DMS53 treated with DMSO at 0.1 percent for 48 hours (cell line): ENCODE results near the gene CDK15.
"Not testable (repeated sequence)": the region's sequence is repeated elsewhere in the genome, so short reads cannot be mapped to it uniquely, and the experiment has no call there.

ENCODE experiments used
- DNase-seq: peaks from one replicate; lab custom pipeline; 2025; ENCODE audit not compliant: unreplicated experiment; lab: John Stamatoyannopoulos, UW

CDK15 gene

GRCh38 chr2:201806442-201807170 lies at the start of gene CDK15:
TSS of gene CDK15 (plus strand) at chr2:201806537. CDS start at chr2:201806665, 128 bp downstream.
- no peak for DNase-seq

- DNase-seq: peak; percentile 10
Observed at GRCh38 chr2:201758234-201758633, 48.1 kb upstream of the CDK15 start.

- DNase-seq: no peak
Observed at GRCh38 chr2:201758873-201759272, 47.5 kb upstream of the CDK15 start.

GRCh38 chr2:201759567-201759966 lies 46.8 kb upstream of the CDK15 start:
- no peak for DNase-seq

GRCh38 chr2:201761101-201761500 lies 45.2 kb upstream of the CDK15 start:
- no peak for DNase-seq

- DNase-seq: not testable (repeated sequence)
Observed at GRCh38 chr2:201764469-201764868, 41.9 kb upstream of the CDK15 start.

- DNase-seq: no peak
Observed at GRCh38 chr2:201765799-201766198, 40.5 kb upstream of the CDK15 start.

GRCh38 chr2:201768918-201769317 lies 37.4 kb upstream of the CDK15 start:
- DNase-seq: no peak

GRCh38 chr2:201769666-201770373 lies 36.5 kb upstream of the CDK15 start:
- no peak for DNase-seq

GRCh38 chr2:201773990-201774389 lies 32.3 kb upstream of the CDK15 start:
- DNase-seq: no peak

GRCh38 chr2:201774546-201774945 lies 31.8 kb upstream of the CDK15 start:
- DNase-seq: no peak

GRCh38 chr2:201775326-201775725 lies 31.0 kb upstream of the CDK15 start:
- DNase-seq: peak; percentile 77

GRCh38 chr2:201777043-201777442 lies 29.3 kb upstream of the CDK15 start:
- no peak for DNase-seq

- no peak for DNase-seq
Observed at GRCh38 chr2:201777869-201778268, 28.5 kb upstream of the CDK15 start.

GRCh38 chr2:201779901-201780673 lies 26.2 kb upstream of the CDK15 start:
- peak; percentile 49 for DNase-seq

- peak; percentile 100 for DNase-seq
Observed at GRCh38 chr2:201780674-201781493, 25.5 kb upstream of the CDK15 start, which contains the start of gene ALS2. TSS of gene ALS2 (minus strand) at chr2:201780933. CDS start at chr2:201768885, 12,048 bp downstream.

- peak; percentile 67 for DNase-seq
Observed at GRCh38 chr2:201781557-201782051, 24.7 kb upstream of the CDK15 start.

- no peak for DNase-seq
Observed at GRCh38 chr2:201784563-201784962, 21.8 kb upstream of the CDK15 start.

- DNase-seq: no peak
Observed at GRCh38 chr2:201785135-201785534, 21.2 kb upstream of the CDK15 start.

GRCh38 chr2:201786471-201786870 lies 19.9 kb upstream of the CDK15 start:
- DNase-seq: no peak

GRCh38 chr2:201788371-201788770 lies 18.0 kb upstream of the CDK15 start:
- DNase-seq: no peak
